Endometrium (tissue), 2 donors: ENCODE results near the gene DHH.
"Not testable (repeated sequence)": the region's sequence is repeated elsewhere in the genome, so short reads cannot be mapped to it uniquely, and the experiment has no call there.

ENCODE experiments used
- FAIRE-seq: peaks from 2 replicates; lab custom pipeline; 2012; peaks lifted over from hg19 to GRCh38; lab: Jason Lieb, UNC
- donor health status: control.
- donor health status: control.

The DHH gene

GRCh38 chr12:49070971-49071370 is 23.6 kb downstream of the DHH start:
- no peak for FAIRE-seq

- peak; percentile 89 for FAIRE-seq
Measured at GRCh38 chr12:49069507-49070346, 24.9 kb downstream of the DHH start, which contains the start of gene RHEBL1. Gene RHEBL1 (minus strand): TSS chr12:49069979. CDS start chr12:49069785, 194 bp downstream.

- no peak for FAIRE-seq
Measured at GRCh38 chr12:49068879-49069506, 25.6 kb downstream of the DHH start.

GRCh38 chr12:49066120-49066519 is 28.5 kb downstream of the DHH start:
- FAIRE-seq: no peak

- no peak for FAIRE-seq
Measured at GRCh38 chr12:49064767-49065152, 29.8 kb downstream of the DHH start.

- FAIRE-seq: not testable (repeated sequence)
Measured at GRCh38 chr12:49061916-49062315, 32.7 kb downstream of the DHH start.

GRCh38 chr12:49061157-49061650 is 33.4 kb downstream of the DHH start:
- no peak for FAIRE-seq

GRCh38 chr12:49060237-49061156 is 34.1 kb downstream of the DHH start, which contains the start of gene KMT2D:
Gene KMT2D (minus strand): TSS chr12:49060794. CDS start chr12:49055324, 5,470 bp downstream.
- no peak for FAIRE-seq

- no peak for FAIRE-seq
Measured at GRCh38 chr12:49059299-49060171, 35.1 kb downstream of the DHH start.

- no peak for FAIRE-seq
Measured at GRCh38 chr12:49059045-49059298, 35.6 kb downstream of the DHH start.

GRCh38 chr12:49058366-49059044 is 36.1 kb downstream of the DHH start:
- no peak for FAIRE-seq

- no peak for FAIRE-seq
Measured at GRCh38 chr12:49057888-49058287, 36.7 kb downstream of the DHH start.

GRCh38 chr12:49055978-49056754 is 38.4 kb downstream of the DHH start:
- no peak for FAIRE-seq

GRCh38 chr12:49055092-49055491 is 39.5 kb downstream of the DHH start:
- FAIRE-seq: no peak

GRCh38 chr12:49054524-49054923 is 40.1 kb downstream of the DHH start:
- FAIRE-seq: no peak

GRCh38 chr12:49054096-49054495 is 40.5 kb downstream of the DHH start:
- FAIRE-seq: no peak

GRCh38 chr12:49052451-49053208 is 42.0 kb downstream of the DHH start:
- FAIRE-seq: no peak

- no peak for FAIRE-seq
Measured at GRCh38 chr12:49051777-49052438, 42.7 kb downstream of the DHH start.

- no peak for FAIRE-seq
Measured at GRCh38 chr12:49051373-49051764, 43.2 kb downstream of the DHH start.
